C4-2B (cell line): Measurements from ENCODE around the gene EFEMP1.

ENCODE experiments used
- ZFX ChIP-seq: fragments of 450-650 bp; IDR thresholded peaks from 2 replicates; pipeline ENCODE4 v1.6.1; 2017
- TF ChIP-seq, protein P1 (sequence below): fragments of 450-650 bp; conservative IDR thresholded peaks from 2 replicates; pipeline ENCODE4 v1.5.1; 2017; ENCODE audit warnings: mild to moderate bottlenecking

DNA sequence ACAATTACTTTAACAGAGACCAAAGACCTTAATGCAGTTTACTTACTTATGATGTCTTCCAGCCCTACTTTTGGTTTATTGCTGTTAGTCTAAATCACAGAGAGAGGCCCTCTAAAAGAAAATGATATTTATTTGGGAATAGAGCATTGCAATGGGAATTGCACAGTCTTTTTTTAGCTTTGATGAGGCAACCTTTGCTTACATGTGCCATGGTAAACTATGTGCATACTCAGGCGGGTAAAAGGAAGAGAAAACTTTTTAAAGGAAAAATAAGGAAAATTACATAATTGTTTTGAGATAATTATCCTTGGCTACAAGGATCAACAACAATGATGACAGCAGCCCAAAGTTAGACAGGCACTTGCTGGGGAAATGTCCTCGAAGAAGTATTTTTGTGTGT lies 78.6 kb downstream of the EFEMP1 start:
- TF ChIP-seq, protein P1, sequence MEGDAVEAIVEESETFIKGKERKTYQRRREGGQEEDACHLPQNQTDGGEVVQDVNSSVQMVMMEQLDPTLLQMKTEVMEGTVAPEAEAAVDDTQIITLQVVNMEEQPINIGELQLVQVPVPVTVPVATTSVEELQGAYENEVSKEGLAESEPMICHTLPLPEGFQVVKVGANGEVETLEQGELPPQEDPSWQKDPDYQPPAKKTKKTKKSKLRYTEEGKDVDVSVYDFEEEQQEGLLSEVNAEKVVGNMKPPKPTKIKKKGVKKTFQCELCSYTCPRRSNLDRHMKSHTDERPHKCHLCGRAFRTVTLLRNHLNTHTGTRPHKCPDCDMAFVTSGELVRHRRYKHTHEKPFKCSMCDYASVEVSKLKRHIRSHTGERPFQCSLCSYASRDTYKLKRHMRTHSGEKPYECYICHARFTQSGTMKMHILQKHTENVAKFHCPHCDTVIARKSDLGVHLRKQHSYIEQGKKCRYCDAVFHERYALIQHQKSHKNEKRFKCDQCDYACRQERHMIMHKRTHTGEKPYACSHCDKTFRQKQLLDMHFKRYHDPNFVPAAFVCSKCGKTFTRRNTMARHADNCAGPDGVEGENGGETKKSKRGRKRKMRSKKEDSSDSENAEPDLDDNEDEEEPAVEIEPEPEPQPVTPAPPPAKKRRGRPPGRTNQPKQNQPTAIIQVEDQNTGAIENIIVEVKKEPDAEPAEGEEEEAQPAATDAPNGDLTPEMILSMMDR: no peak
- no peak for TF ChIP-seq ZFX
